ENCODE results near the gene PCMTD2. TPM values are rescaled to one million over a fixed set of nuclear protein-coding genes. Genes with fewer than 3 reads are reported as not detected.
A peak's percentile ranks its signal among the peaks of the same experiment; 100 is the strongest.

Gene PCMTD2
- total and polyA plus RNA-seq, 2 of the 13 experiments (the other 11 are each of a cell fraction or from before 2014, with no cell fraction given), result 47.0 to 76.9 TPM

DNA sequence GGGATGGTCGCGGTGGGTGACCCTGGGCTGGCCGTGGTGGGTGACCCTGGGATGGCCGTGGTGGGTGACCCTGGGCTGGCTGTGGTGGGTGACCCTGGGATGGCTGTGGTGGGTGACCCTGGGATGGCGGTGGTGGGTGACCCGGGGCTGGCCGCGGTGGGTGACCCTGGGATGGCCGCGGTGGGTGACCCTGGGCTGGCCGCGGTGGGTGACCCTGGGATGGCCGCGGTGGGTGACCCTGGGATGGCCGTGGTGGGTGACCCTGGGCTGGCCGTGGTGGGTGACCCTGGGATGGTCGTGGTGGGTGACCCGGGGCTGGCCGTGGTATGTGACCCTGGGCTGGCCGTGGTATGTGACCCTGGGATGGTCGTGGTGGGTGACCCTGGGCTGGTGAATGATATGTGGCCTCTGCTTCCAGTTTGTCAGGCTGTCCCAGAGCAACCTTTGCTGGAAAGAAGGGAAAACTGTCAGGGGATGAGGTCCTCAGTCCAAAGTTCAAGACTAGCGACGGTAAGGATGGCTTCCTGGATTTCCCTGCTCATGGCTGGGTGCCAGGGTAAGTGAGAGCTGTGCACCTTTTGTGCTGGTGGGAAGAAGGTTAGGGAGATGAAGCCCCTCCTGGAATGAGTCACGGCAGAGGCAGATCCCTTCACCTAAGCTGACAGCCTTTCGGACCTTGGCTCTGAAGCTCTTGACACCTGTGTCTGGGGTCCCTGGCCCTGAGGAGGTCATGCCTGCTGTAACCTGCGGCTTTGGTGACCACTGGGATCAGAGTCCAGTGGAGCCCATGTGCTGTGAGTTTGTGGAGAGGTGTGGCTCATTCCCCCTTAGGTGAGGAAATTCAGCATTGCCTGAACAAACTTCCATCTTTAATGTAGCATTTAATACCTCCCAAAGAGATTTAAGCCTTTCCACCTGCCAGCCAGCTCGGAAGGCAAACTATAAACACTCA is 19.1 kb upstream of the PCMTD2 start (continued):
- TF ChIP-seq, protein P1, sequence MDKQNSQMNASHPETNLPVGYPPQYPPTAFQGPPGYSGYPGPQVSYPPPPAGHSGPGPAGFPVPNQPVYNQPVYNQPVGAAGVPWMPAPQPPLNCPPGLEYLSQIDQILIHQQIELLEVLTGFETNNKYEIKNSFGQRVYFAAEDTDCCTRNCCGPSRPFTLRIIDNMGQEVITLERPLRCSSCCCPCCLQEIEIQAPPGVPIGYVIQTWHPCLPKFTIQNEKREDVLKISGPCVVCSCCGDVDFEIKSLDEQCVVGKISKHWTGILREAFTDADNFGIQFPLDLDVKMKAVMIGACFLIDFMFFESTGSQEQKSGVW (CRISPR knock-in tag; IDR thresholded peaks at IDR 0.05; ENCODE audit: borderline replicate concordance), result no peak
- no peak for TF ChIP-seq SYNCRIP (IDR thresholded peaks at IDR 0.05; ENCODE audit: insufficient read depth, low read depth, low read length)
- no peak for TF ChIP-seq ZNF224 (CRISPR knock-in tag; IDR thresholded peaks at IDR 0.05)
- TF ChIP-seq, protein P2, sequence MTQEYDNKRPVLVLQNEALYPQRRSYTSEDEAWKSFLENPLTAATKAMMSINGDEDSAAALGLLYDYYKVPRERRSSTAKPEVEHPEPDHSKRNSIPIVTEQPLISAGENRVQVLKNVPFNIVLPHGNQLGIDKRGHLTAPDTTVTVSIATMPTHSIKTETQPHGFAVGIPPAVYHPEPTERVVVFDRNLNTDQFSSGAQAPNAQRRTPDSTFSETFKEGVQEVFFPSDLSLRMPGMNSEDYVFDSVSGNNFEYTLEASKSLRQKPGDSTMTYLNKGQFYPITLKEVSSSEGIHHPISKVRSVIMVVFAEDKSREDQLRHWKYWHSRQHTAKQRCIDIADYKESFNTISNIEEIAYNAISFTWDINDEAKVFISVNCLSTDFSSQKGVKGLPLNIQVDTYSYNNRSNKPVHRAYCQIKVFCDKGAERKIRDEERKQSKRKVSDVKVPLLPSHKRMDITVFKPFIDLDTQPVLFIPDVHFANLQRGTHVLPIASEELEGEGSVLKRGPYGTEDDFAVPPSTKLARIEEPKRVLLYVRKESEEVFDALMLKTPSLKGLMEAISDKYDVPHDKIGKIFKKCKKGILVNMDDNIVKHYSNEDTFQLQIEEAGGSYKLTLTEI (CRISPR knock-in tag; conservative IDR thresholded peaks at IDR 0.05), result no peak
- no peak for TF ChIP-seq ZNF468 (CRISPR knock-in tag; IDR thresholded peaks at IDR 0.05)
- peak; percentile 87 for TF ChIP-seq PITX1 (CRISPR knock-in tag; IDR thresholded peaks at IDR 0.05)
- TF ChIP-seq ZNF570 (CRISPR knock-in tag; IDR thresholded peaks at IDR 0.05; ENCODE audit: borderline replicate concordance), result no peak
- TF ChIP-seq, protein P3, sequence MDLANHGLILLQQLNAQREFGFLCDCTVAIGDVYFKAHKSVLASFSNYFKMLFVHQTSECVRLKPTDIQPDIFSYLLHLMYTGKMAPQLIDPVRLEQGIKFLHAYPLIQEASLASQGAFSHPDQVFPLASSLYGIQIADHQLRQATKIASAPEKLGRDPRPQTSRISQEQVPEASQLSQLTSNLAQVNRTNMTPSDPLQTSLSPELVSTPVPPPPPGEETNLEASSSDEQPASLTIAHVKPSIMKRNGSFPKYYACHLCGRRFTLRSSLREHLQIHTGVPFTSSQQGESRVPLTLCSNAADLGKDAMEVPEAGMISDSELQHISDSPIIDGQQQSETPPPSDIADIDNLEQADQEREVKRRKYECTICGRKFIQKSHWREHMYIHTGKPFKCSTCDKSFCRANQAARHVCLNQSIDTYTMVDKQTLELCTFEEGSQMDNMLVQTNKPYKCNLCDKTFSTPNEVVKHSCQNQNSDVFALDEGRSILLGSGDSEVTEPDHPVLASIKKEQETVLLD (CRISPR knock-in tag; IDR thresholded peaks at IDR 0.05; ENCODE audit: low read depth), result no peak
- no peak for TF ChIP-seq ZNF17 (CRISPR knock-in tag; IDR thresholded peaks at IDR 0.05)
- no peak for TF ChIP-seq TCF7L2 (IDR thresholded peaks at IDR 0.05; ENCODE audit: low read depth, low read length)
- no peak for TF ChIP-seq HOXA9 (CRISPR knock-in tag; IDR thresholded peaks at IDR 0.05; ENCODE audit: borderline replicate concordance)
- TF ChIP-seq, protein P4, sequence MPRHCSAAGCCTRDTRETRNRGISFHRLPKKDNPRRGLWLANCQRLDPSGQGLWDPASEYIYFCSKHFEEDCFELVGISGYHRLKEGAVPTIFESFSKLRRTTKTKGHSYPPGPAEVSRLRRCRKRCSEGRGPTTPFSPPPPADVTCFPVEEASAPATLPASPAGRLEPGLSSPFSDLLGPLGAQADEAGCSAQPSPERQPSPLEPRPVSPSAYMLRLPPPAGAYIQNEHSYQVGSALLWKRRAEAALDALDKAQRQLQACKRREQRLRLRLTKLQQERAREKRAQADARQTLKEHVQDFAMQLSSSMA (CRISPR knock-in tag; IDR thresholded peaks at IDR 0.05), result no peak
- peak; percentile 81 for TF ChIP-seq NR2F2 (IDR thresholded peaks at IDR 0.05; ENCODE audit: borderline replicate concordance, low read depth)
- no peak for TF ChIP-seq HNRNPUL1 (IDR thresholded peaks at IDR 0.05; ENCODE audit: low read depth, low read length)
- TF ChIP-seq, protein P5, sequence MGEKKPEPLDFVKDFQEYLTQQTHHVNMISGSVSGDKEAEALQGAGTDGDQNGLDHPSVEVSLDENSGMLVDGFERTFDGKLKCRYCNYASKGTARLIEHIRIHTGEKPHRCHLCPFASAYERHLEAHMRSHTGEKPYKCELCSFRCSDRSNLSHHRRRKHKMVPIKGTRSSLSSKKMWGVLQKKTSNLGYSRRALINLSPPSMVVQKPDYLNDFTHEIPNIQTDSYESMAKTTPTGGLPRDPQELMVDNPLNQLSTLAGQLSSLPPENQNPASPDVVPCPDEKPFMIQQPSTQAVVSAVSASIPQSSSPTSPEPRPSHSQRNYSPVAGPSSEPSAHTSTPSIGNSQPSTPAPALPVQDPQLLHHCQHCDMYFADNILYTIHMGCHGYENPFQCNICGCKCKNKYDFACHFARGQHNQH (CRISPR knock-in tag; IDR thresholded peaks at IDR 0.05), result peak; percentile 85
- peak; percentile 85 for TF ChIP-seq RARA (CRISPR knock-in tag; IDR thresholded peaks at IDR 0.05)
- TF ChIP-seq ZNF225 (CRISPR knock-in tag; IDR thresholded peaks at IDR 0.05), result peak; percentile 92
- TF ChIP-seq ASH2L (IDR thresholded peaks at IDR 0.05; ENCODE audit: insufficient read length, low read depth, low read length), result peak; percentile 96
- TF ChIP-seq BCL6 (CRISPR knock-in tag; IDR thresholded peaks at IDR 0.05), result peak; percentile 93
- TF ChIP-seq SMARCC2 (IDR thresholded peaks at IDR 0.05), result no peak
- TF ChIP-seq ZZZ3 (CRISPR knock-in tag; IDR thresholded peaks at IDR 0.05; ENCODE audit: borderline replicate concordance), result no peak
- TF ChIP-seq MAFF (IDR thresholded peaks at IDR 0.05; ENCODE audit: low read depth, low read length), result no peak
- peak; percentile 73 for TF ChIP-seq SOX5 (CRISPR knock-in tag; IDR thresholded peaks at IDR 0.05; ENCODE audit: borderline replicate concordance)
- TF ChIP-seq ARNT2 (CRISPR knock-in tag; IDR thresholded peaks at IDR 0.05; ENCODE audit: low read depth), result peak; percentile 70
- no peak for TF ChIP-seq HOXA5 (CRISPR knock-in tag; IDR thresholded peaks at IDR 0.05)
